SK-N-SH (cell line): Measurements from ENCODE around the gene UCN. TPM values are rescaled to one million over a fixed set of nuclear protein-coding genes. Genes with fewer than 3 reads are reported as not detected.

ENCODE experiments used
- CTCF ChIA-PET: fragments of 300-600, 350-600 bp; formaldehyde crosslinking; extraction: SDS; loops from one replicate; lab custom pipeline; 2021; lab: Yijun Ruan, JAX
- POLR2A ChIA-PET: fragments of 350-600 bp; sonication (Branson Sonifier 250); formaldehyde crosslinking; extraction: SDS; loops from one replicate; lab custom pipeline; 2020; ENCODE audit warnings: antibody characterized with exemption, inconsistent platforms; lab: Yijun Ruan, JAX
- DNase-seq: peaks from one replicate; pipeline ENCODE4 v3.0.0; 2012
- H2AFZ ChIP-seq: fragments of 200-600 bp; sonication (generic); 2 replicates; pipeline ENCODE4 v1.8.1; 2016; ENCODE audit warnings: antibody characterized with exemption, mild to moderate bottlenecking, low read depth
- H3F3A ChIP-seq: fragments of 200-600 bp; sonication (generic); replicated peaks from 2 replicates; pipeline ENCODE3; 2016; ENCODE audit warnings: antibody characterized with exemption, mild to moderate bottlenecking; ENCODE audit not compliant: insufficient read depth
- H3K27ac ChIP-seq, 2 experiments: fragments of 200-500 bp in 1 of 2; fragments of 200-600 bp in 1 of 2; sonication (Bioruptor generic) in 1 of 2; sonication (generic), shearing (Covaris generic) in 1 of 2; 2 replicates each; pipeline versions ENCODE4 v1.5.1 to v1.6.1; 2014 to 2016; ENCODE audit warnings: low read depth in 2 of 2, inconsistent platforms in 1 of 2, low read length in 1 of 2, mild to moderate bottlenecking in 1 of 2, mixed read lengths in 1 of 2
- H3K27me3 ChIP-seq: fragments of 200-600 bp; sonication (generic), shearing (Covaris generic); 2 replicates; pipeline ENCODE4 v1.6.1; 2016; ENCODE audit warnings: mixed run types; ENCODE audit not compliant: insufficient read depth
- H3K36me3 ChIP-seq, 2 experiments: fragments of 200-500 bp in 1 of 2; fragments of 200-600 bp in 1 of 2; sonication (Bioruptor generic) in 1 of 2; sonication (generic) in 1 of 2; replicated peaks in 1 of 2; 2 replicates each; pipeline versions ENCODE3 to v1.5.1; 2014 to 2016; ENCODE audit warnings: low read length in 1 of 2, mild to moderate bottlenecking in 1 of 2; ENCODE audit not compliant: insufficient read depth in 2 of 2, control insufficient read depth in 1 of 2
- H3K4me1 ChIP-seq, 2 experiments: fragments of 200-500 bp in 1 of 2; fragments of 200-600 bp in 1 of 2; sonication (Bioruptor generic) in 1 of 2; sonication (generic), shearing (Covaris generic) in 1 of 2; 2 replicates each; pipeline versions ENCODE4 v1.5.1 to v1.6.1; 2014 to 2016; ENCODE audit warnings: low read depth in 1 of 2, low read length in 1 of 2, mixed run types in 1 of 2; ENCODE audit not compliant: insufficient read depth in 2 of 2, control insufficient read depth in 1 of 2
- H3K4me2 ChIP-seq: fragments of 200-600 bp; sonication (generic), shearing (Covaris generic); 2 replicates; pipeline ENCODE4 v1.6.1; 2017; ENCODE audit warnings: mixed run types
- H3K4me3 ChIP-seq, 2 experiments: fragments of 200-500 bp in 1 of 2; fragments of 200-600 bp in 1 of 2; sonication (Bioruptor generic) in 1 of 2; sonication (generic), shearing (Covaris generic) in 1 of 2; 2 replicates each; pipeline versions ENCODE4 v1.5.1 to v1.8.1; 2014 to 2016; ENCODE audit warnings: low read depth in 2 of 2, inconsistent platforms in 1 of 2, low read length in 1 of 2, mild to moderate bottlenecking in 1 of 2, mixed read lengths in 1 of 2, moderate library complexity in 1 of 2
- H3K79me2 ChIP-seq: fragments of 200-600 bp; sonication (generic); 2 replicates; pipeline ENCODE4 v1.8.1; 2017; ENCODE audit warnings: mild to moderate bottlenecking; ENCODE audit not compliant: insufficient read depth
- H3K9ac ChIP-seq: fragments of 200-600 bp; sonication (generic); 2 replicates; pipeline ENCODE4 v1.6.1; 2017; ENCODE audit warnings: mixed run types
- H3K9me2 ChIP-seq: fragments of 200-600 bp; sonication (generic); 2 replicates; pipeline ENCODE4 v1.6.1; 2017; ENCODE audit warnings: mixed run types
- H3K9me3 ChIP-seq: fragments of 200-600 bp; sonication (generic); 2 replicates; pipeline ENCODE4 v1.6.1; 2017; ENCODE audit warnings: mixed run types, mild to moderate bottlenecking, moderate library complexity
- H4K20me1 ChIP-seq: fragments of 200-600 bp; sonication (generic); 2 replicates; pipeline ENCODE4 v1.6.1; 2017; ENCODE audit warnings: mild to moderate bottlenecking, mixed run types; ENCODE audit not compliant: insufficient read depth
- EP300 ChIP-seq, 2 experiments: IDR thresholded peaks; 2 replicates each; pipeline versions ENCODE4 v1.4.0 to v1.6.1; 2012; ENCODE audit warnings: borderline replicate concordance in 1 of 2, low read depth in 1 of 2, low read length in 1 of 2
- EZH2phosphoT487 ChIP-seq: fragments of 200-600 bp; sonication (generic); IDR thresholded peaks from 2 replicates; pipeline ENCODE4 v1.6.1; 2017; ENCODE audit warnings: low read depth, mixed run types, mild to moderate bottlenecking, antibody characterized with exemption, moderate library complexity, borderline replicate concordance
- FOSL2 ChIP-seq: IDR thresholded peaks from 2 replicates; pipeline ENCODE4 v1.4.0; 2012; ENCODE audit warnings: low read depth, mild to moderate bottlenecking, moderate library complexity, borderline replicate concordance
- FOXJ3 ChIP-seq: sonication (generic); formaldehyde crosslinking; IDR thresholded peaks from 2 replicates; pipeline ENCODE4 v1.5.1; 2020; ENCODE audit warnings: mild to moderate bottlenecking, missing genetic modification reagents
- FOXM1 ChIP-seq: IDR thresholded peaks from 2 replicates; pipeline ENCODE4 v1.4.0; 2012; ENCODE audit warnings: low read depth, mild to moderate bottlenecking
- GABPA ChIP-seq: IDR thresholded peaks from 2 replicates; pipeline ENCODE4 v1.4.0; 2012; ENCODE audit warnings: low read depth, mild to moderate bottlenecking
- MAX ChIP-seq: IDR thresholded peaks from 2 replicates; pipeline ENCODE4 v1.4.0; 2012; ENCODE audit warnings: low read depth
- MEF2A ChIP-seq: IDR thresholded peaks from 2 replicates; pipeline ENCODE4 v1.4.0; 2012; ENCODE audit warnings: low read depth, borderline replicate concordance
- MXI1 ChIP-seq: IDR thresholded peaks from 2 replicates; pipeline ENCODE4 v1.6.1; 2012; ENCODE audit warnings: mild to moderate bottlenecking, low read depth, low read length, improper control_type of control experiment
- NRF1 ChIP-seq: IDR thresholded peaks from 2 replicates; pipeline ENCODE4 v1.6.1; 2012; ENCODE audit warnings: low read depth, mild to moderate bottlenecking, low read length
- POLR2AphosphoS5 ChIP-seq: IDR thresholded peaks from 2 replicates; pipeline ENCODE4 v1.6.1; 2012; ENCODE audit warnings: low read depth, low read length
- RAD21 ChIP-seq: IDR thresholded peaks from 2 replicates; pipeline ENCODE4 v1.6.1; 2012; ENCODE audit warnings: mild to moderate bottlenecking, low read length
- SMC3 ChIP-seq: IDR thresholded peaks from 2 replicates; pipeline ENCODE4 v1.6.1; 2012; ENCODE audit warnings: low read depth, low read length, improper control_type of control experiment
- TAF1 ChIP-seq: IDR thresholded peaks from 2 replicates; pipeline ENCODE4 v1.6.1; 2012; ENCODE audit warnings: low read depth, mild to moderate bottlenecking, low read length, moderate library complexity, borderline replicate concordance
- TCF12 ChIP-seq: IDR thresholded peaks from 2 replicates; pipeline ENCODE4 v1.4.0; 2012
- YY1 ChIP-seq: IDR thresholded peaks from 2 replicates; pipeline ENCODE4 v1.4.0; 2012; ENCODE audit warnings: low read depth, mild to moderate bottlenecking
- WGBS: methylation state at CpG from one replicate; pipeline ENCODE4 v1.1.6; 2017; ENCODE audit warnings: low lambda C conversion rate; 5-methylcytosine and 5-hydroxymethylcytosine counted together
- polyA plus RNA-seq, 3 experiments: library from polyadenylated mRNA; depleted of rRNA; stranded (reverse); fragments of >200 nt; gene quantifications; 2 replicates each; pipeline ENCODE4 v1.2.3, GENCODE V29; 2012
- TF ChIP-seq, protein P1 (sequence below): IDR thresholded peaks from 2 replicates; pipeline ENCODE4; 2012
- TF ChIP-seq, protein P2 (sequence below): fragments of 150-350 bp; IDR thresholded peaks from 2 replicates; pipeline ENCODE4 v1.6.1; 2016; ENCODE audit warnings: mild to moderate bottlenecking, low read depth, low read length

The UCN gene
- polyA plus RNA-seq, 1 of the 3 experiments (the other 2 are of a cell fraction) = 2.8 TPM

DNA sequence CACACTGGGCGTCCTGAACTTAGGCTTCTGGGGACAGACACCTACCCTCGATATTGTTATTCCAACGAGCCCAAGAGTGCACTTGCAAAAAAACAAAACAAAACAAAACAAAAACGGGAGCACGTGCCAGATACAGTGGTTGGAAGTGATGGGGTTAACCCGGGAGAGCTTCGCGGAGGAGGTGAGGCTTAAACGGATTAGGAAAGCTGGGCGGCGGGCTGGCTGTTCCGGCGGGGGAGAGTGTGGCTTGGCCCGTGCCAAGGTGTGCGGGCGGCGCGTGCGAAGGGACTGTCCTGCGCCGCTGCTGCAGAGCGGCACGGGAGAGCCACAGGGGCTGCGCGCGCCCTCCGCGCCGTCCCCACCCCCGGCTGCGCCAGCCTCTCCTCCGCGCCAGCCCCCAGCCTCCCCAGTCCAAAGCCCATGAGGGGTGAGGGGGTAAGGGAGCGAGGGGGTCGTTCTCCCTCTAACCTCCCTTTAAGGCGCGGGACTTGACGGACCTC, 43.9 kb downstream of the UCN start:
- H3K9me2 ChIP-seq = no peaks in the 10 kb centered on the region
- peak; percentile 80 for DNase-seq
- H2AFZ ChIP-seq = peak overlapping the region; percentile 72; the same call in 1 of the 2 replicates
- peak overlapping the region; percentile 84 for H3K4me2 ChIP-seq
- peaks cover 6 to 28% of the 10 kb centered on the region in 2 experiments; a peak in 1 of 4 replicates for H3K4me1 ChIP-seq
- H3K9ac ChIP-seq = no peak overlapping the region
- H4K20me1 ChIP-seq = no peaks in the 10 kb centered on the region
- POLR2A ChIA-PET = interaction anchor here (0.6 to 2.0 kb wide), 3 partner anchors 9 to 1386 kb away, joined by 4 to 7 read pairs (median 4); partner anchors contain the start of gene ASXL2
- H3K9me3 ChIP-seq = no peaks in the 10 kb centered on the region
- H3K27ac ChIP-seq = no peak overlapping the region
- no peaks in the 10 kb centered on the region for H3K79me2 ChIP-seq
- peak overlapping the region; percentile 49 to 55; a peak in 3 of 4 replicates for H3K4me3 ChIP-seq
- no peaks in the 10 kb centered on the region for H3K36me3 ChIP-seq
- CTCF ChIA-PET = interaction anchor here (0.5 to 14.1 kb wide), 49 partner anchors 9 to 1664 kb away, joined by 3 to 392 read pairs (median 5); partner anchors contain the start of genes ABHD1, AGBL5, CAD and DNAJC5G
- 5% methylated on average over 17 of the region's 38 CpGs for WGBS
- TF ChIP-seq MXI1 (no peak), FOSL2 (no peak), MEF2A (no peak), GABPA (no peak), EP300 (IDR thresholded peaks at IDR 0.05; ENCODE audit: borderline replicate concordance in 1 of 2, low read depth in 1 of 2, low read length in 1 of 2) (no peak), TCF12 (no peak), SMC3 (no peak), FOXJ3 (CRISPR knock-in tag) (no peak), POLR2AphosphoS5 (no peak), YY1 (no peak)
- TF ChIP-seq, protein P1, sequence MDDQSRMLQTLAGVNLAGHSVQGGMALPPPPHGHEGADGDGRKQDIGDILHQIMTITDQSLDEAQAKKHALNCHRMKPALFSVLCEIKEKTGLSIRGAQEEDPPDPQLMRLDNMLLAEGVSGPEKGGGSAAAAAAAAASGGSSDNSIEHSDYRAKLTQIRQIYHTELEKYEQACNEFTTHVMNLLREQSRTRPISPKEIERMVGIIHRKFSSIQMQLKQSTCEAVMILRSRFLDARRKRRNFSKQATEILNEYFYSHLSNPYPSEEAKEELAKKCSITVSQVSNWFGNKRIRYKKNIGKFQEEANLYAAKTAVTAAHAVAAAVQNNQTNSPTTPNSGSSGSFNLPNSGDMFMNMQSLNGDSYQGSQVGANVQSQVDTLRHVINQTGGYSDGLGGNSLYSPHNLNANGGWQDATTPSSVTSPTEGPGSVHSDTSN = no peak
- TF ChIP-seq, protein P2, sequence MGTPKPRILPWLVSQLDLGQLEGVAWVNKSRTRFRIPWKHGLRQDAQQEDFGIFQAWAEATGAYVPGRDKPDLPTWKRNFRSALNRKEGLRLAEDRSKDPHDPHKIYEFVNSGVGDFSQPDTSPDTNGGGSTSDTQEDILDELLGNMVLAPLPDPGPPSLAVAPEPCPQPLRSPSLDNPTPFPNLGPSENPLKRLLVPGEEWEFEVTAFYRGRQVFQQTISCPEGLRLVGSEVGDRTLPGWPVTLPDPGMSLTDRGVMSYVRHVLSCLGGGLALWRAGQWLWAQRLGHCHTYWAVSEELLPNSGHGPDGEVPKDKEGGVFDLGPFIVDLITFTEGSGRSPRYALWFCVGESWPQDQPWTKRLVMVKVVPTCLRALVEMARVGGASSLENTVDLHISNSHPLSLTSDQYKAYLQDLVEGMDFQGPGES = no peak
- H3K27me3 ChIP-seq = peaks cover 80% of the 10 kb centered on the region
- peaks cover 6% of the 10 kb centered on the region for H3F3A ChIP-seq

- WGBS = 6% methylated on average over 41 of the region's 46 CpGs
- CTCF ChIA-PET = interaction anchor here (1.0 to 14.1 kb wide), 20 partner anchors 9 to 212 kb away, joined by 3 to 392 read pairs (median 6); partner anchors contain the start of genes ABHD1, KHK and TRIM54
Measured at GRCh38 chr2:27263287-27264252, 44.7 kb downstream of the UCN start.

More at GRCh38 chr2:27263287-27264252, 44.7 kb downstream of the UCN start:
- DNase-seq = peak; percentile 65
- Histone ChIP-seq H3K4me1 (peaks cover 6 to 28% of the 10 kb centered on the region in 2 experiments; a peak in 1 of 4 replicates), H3K9me3 (no peaks in the 10 kb centered on the region), H2AFZ (peak overlapping the region; percentile 85; the same call in 1 of the 2 replicates), H3K9ac (no peak overlapping the region), H3K4me2 (peak overlapping the region; percentile 84)
- POLR2A ChIA-PET = interaction anchor here (0.6 to 1.2 kb wide), 2 partner anchors 8 to 191 kb away, joined by 3 to 4 read pairs; no protein-coding TSS in a partner anchor
- TF ChIP-seq FOXM1 (no peak), TAF1 (no peak), NRF1 (no peak), RAD21 (no peak), MAX (no peak), SMC3 (no peak), EZH2phosphoT487 (peak; percentile 88; the same call in 1 of the 2 replicates)
- TF ChIP-seq, protein P1 = no peak
- TF ChIP-seq, all 33 proteins: peak for 1
- Histone ChIP-seq H3F3A (peaks cover 6% of the 10 kb centered on the region), H3K4me3 (peak overlapping the region; percentile 49 to 65), H3K27ac (no peak overlapping the region), H3K79me2 (no peaks in the 10 kb centered on the region), H3K36me3 (no peaks in the 10 kb centered on the region), H4K20me1 (no peaks in the 10 kb centered on the region), H3K9me2 (no peaks in the 10 kb centered on the region), H3K27me3 (peaks cover 73% of the 10 kb centered on the region)
